Mesenchymal stem cell (in vitro differentiated cells and primary cell): ENCODE results near the gene FRAS1.
A peak's percentile ranks its signal among the peaks of the same experiment; 100 is the strongest.

Experiments
- DNase-seq: peaks from one replicate; pipeline ENCODE4 v3.0.0-alpha.2; 2013
- H2AFZ ChIP-seq: one replicate; pipeline ENCODE4 v1.6.1; 2013; ENCODE audit warnings: low read depth, mild to moderate bottlenecking, control low read depth, inconsistent platforms, low read length, moderate library complexity
- H2AK5ac ChIP-seq: 2 replicates; pipeline ENCODE4 v1.6.1; 2013; ENCODE audit warnings: low read length, moderate library complexity, mild to moderate bottlenecking, inconsistent platforms; ENCODE audit not compliant: severe bottlenecking
- H2BK120ac ChIP-seq: one replicate; pipeline ENCODE4 v1.6.1; 2013; ENCODE audit warnings: low read depth, mild to moderate bottlenecking, inconsistent platforms, low read length, moderate library complexity
- H2BK12ac ChIP-seq, 2 experiments: one replicate each; pipeline ENCODE4 v1.6.1; 2013; ENCODE audit warnings: inconsistent platforms in 2 of 2, low read length in 2 of 2, mild to moderate bottlenecking in 2 of 2, moderate library complexity in 2 of 2, control low read depth in 1 of 2
- H2BK15ac ChIP-seq: one replicate; pipeline ENCODE4 v1.6.1; 2013; ENCODE audit warnings: mild to moderate bottlenecking, low read depth, inconsistent platforms; ENCODE audit not compliant: poor library complexity, severe bottlenecking
- H2BK5ac ChIP-seq: 2 replicates; pipeline ENCODE4 v1.6.1; 2013; ENCODE audit warnings: low read depth, mild to moderate bottlenecking, low read length, control low read depth, inconsistent platforms; ENCODE audit not compliant: poor library complexity, severe bottlenecking
- H3K14ac ChIP-seq, 2 experiments: one replicate each; pipeline ENCODE4 v1.6.1; 2013; ENCODE audit warnings: inconsistent platforms in 2 of 2, low read length in 2 of 2, control low read depth in 1 of 2, mild to moderate bottlenecking in 1 of 2, moderate library complexity in 1 of 2
- H3K18ac ChIP-seq, 2 experiments: one replicate each; pipeline ENCODE4 v1.6.1; 2013; ENCODE audit warnings: inconsistent platforms in 2 of 2, low read length in 2 of 2, control low read depth in 1 of 2, low read depth in 1 of 2, mild to moderate bottlenecking in 1 of 2
- H3K23ac ChIP-seq, 2 experiments: one replicate each; pipeline ENCODE4 v1.6.1; 2013; ENCODE audit warnings: inconsistent platforms in 2 of 2, low read length in 2 of 2, mild to moderate bottlenecking in 2 of 2, moderate library complexity in 2 of 2, control low read depth in 1 of 2
- H3K27ac ChIP-seq: 2 replicates; pipeline ENCODE4 v1.5.1; 2013; ENCODE audit warnings: mild to moderate bottlenecking, moderate library complexity, low read length, control low read depth, inconsistent platforms; ENCODE audit not compliant: poor library complexity, severe bottlenecking
- H3K27me3 ChIP-seq, 2 experiments: 2 replicates each; pipeline versions ENCODE4 v1.6.1 to v1.7.0; 2013; ENCODE audit warnings: low read length in 2 of 2, mild to moderate bottlenecking in 2 of 2, moderate library complexity in 2 of 2, control low read depth in 1 of 2, inconsistent platforms in 1 of 2; ENCODE audit not compliant: control insufficient read depth in 1 of 2, insufficient read depth in 1 of 2
- H3K36me3 ChIP-seq, 2 experiments: 2 replicates each; pipeline versions ENCODE4 v1.6.1 to v1.7.0; 2013; ENCODE audit warnings: low read length in 2 of 2, control low read depth in 1 of 2, inconsistent platforms in 1 of 2, low read depth in 1 of 2, mild to moderate bottlenecking in 1 of 2; ENCODE audit not compliant: insufficient read depth in 2 of 2, control insufficient read depth in 1 of 2
- H3K4ac ChIP-seq, 2 experiments: one replicate each; pipeline ENCODE4 v1.6.1; 2013; ENCODE audit warnings: inconsistent platforms in 2 of 2, low read length in 2 of 2, mild to moderate bottlenecking in 2 of 2, moderate library complexity in 2 of 2, control low read depth in 1 of 2, low read depth in 1 of 2
- H3K4me1 ChIP-seq: 2 replicates; pipeline ENCODE4 v1.6.1; 2013; ENCODE audit warnings: low read depth, low read length, control low read depth; ENCODE audit not compliant: control insufficient read depth, insufficient read depth
- H3K4me2 ChIP-seq: 2 replicates; pipeline ENCODE4 v1.6.1; 2013; ENCODE audit warnings: low read length, mild to moderate bottlenecking, inconsistent platforms; ENCODE audit not compliant: poor library complexity, severe bottlenecking
- H3K4me3 ChIP-seq, 2 experiments: 2 replicates each; pipeline versions ENCODE4 v1.5.1 to v1.7.0; 2013; ENCODE audit warnings: low read length in 2 of 2, mild to moderate bottlenecking in 2 of 2, control low read depth in 1 of 2, low read depth in 1 of 2; ENCODE audit not compliant: insufficient read depth in 1 of 2
- H3K79me1 ChIP-seq: replicated peaks from 2 replicates; pipeline ENCODE4 v1.6.1; 2013; ENCODE audit warnings: mild to moderate bottlenecking, control low read depth, low read length, inconsistent platforms; ENCODE audit not compliant: poor library complexity, severe bottlenecking
- H3K9ac ChIP-seq: 2 replicates; pipeline ENCODE4 v1.7.0; 2013; ENCODE audit warnings: mild to moderate bottlenecking, low read length, moderate library complexity
- H3K9me3 ChIP-seq: 2 replicates; pipeline ENCODE4 v1.7.0; 2013; ENCODE audit warnings: mild to moderate bottlenecking, low read length; ENCODE audit not compliant: control insufficient read depth
- H4K8ac ChIP-seq: one replicate; pipeline ENCODE4 v1.6.1; 2013; ENCODE audit warnings: inconsistent platforms, mild to moderate bottlenecking, low read length, moderate library complexity
- H4K91ac ChIP-seq: one replicate; pipeline ENCODE4 v1.6.1; 2013; ENCODE audit warnings: mild to moderate bottlenecking, low read length, inconsistent platforms
- WGBS: methylation state at CpG from one replicate; pipeline ENCODE4 v1.1.7; 2013; ENCODE audit warnings: mixed read lengths; 5-methylcytosine and 5-hydroxymethylcytosine counted together

FRAS1 gene

GRCh38 chr4:78534286-78534955 is 477.3 kb downstream of the FRAS1 start:
- no peak overlapping the region for H3K4ac ChIP-seq
- no peak overlapping the region for H3K18ac ChIP-seq
- no peaks in the 10 kb centered on the region for H3K4me1 ChIP-seq
- no peaks in the 10 kb centered on the region for H3K27me3 ChIP-seq
- DNase-seq, result no peak
- H2BK12ac ChIP-seq, result no peak overlapping the region
- H4K8ac ChIP-seq, result no peak overlapping the region
- peaks cover 6% of the 10 kb centered on the region for H3K9me3 ChIP-seq
- H3K36me3 ChIP-seq, result peaks cover 0 to 19% of the 10 kb centered on the region in 2 experiments
- H4K91ac ChIP-seq, result no peak overlapping the region
- no peaks in the 10 kb centered on the region for H3K79me1 ChIP-seq
- H3K4me2 ChIP-seq, result no peak overlapping the region
- no peak overlapping the region for H2BK15ac ChIP-seq
- no peak overlapping the region for H3K14ac ChIP-seq
- no peak overlapping the region for H2BK5ac ChIP-seq
- 76% methylated on average over 4 of the region's 4 CpGs for WGBS
- H2AFZ ChIP-seq, result no peak overlapping the region
- H3K27ac ChIP-seq, result no peak overlapping the region
- no peak overlapping the region for H2BK120ac ChIP-seq
- H3K9ac ChIP-seq, result no peak overlapping the region
- H3K4me3 ChIP-seq, result no peak overlapping the region
- H3K23ac ChIP-seq, result no peak overlapping the region
- H2AK5ac ChIP-seq, result no peak overlapping the region

- no peak overlapping the region for H4K8ac ChIP-seq
- no peaks in the 10 kb centered on the region for H3K79me1 ChIP-seq
- H2AK5ac ChIP-seq, result no peak overlapping the region
- no peak overlapping the region for H3K9ac ChIP-seq
- H3K23ac ChIP-seq, result no peak overlapping the region
- no peaks in the 10 kb centered on the region for H3K27me3 ChIP-seq
- 96% methylated on average over 4 of the region's 5 CpGs for WGBS
- H2BK12ac ChIP-seq, result no peak overlapping the region
- peak; percentile 47 for DNase-seq
- H2BK120ac ChIP-seq, result no peak overlapping the region
- no peak overlapping the region for H2AFZ ChIP-seq
- no peak overlapping the region for H2BK5ac ChIP-seq
- no peaks in the 10 kb centered on the region for H3K4me1 ChIP-seq
- H3K18ac ChIP-seq, result no peak overlapping the region
- H3K4ac ChIP-seq, result no peak overlapping the region
- H3K4me3 ChIP-seq, result no peak overlapping the region
- H4K91ac ChIP-seq, result no peak overlapping the region
- no peak overlapping the region for H3K27ac ChIP-seq
- no peak overlapping the region for H2BK15ac ChIP-seq
- H3K36me3 ChIP-seq, result peaks cover 0 to 15% of the 10 kb centered on the region in 2 experiments
- no peak overlapping the region for H3K14ac ChIP-seq
- H3K4me2 ChIP-seq, result no peak overlapping the region
- no peaks in the 10 kb centered on the region for H3K9me3 ChIP-seq
These were observed 485.2 kb downstream of the FRAS1 start for GRCh38 chr4:78542373-78542772.

- H2BK12ac ChIP-seq, result peak overlapping the region in 1 of 2 experiments; percentile 31
- no peak overlapping the region for H3K23ac ChIP-seq
- H4K8ac ChIP-seq, result no peak overlapping the region
- H3K27ac ChIP-seq, result no peak overlapping the region
- no peak overlapping the region for H3K4ac ChIP-seq
- H2AFZ ChIP-seq, result no peak overlapping the region
- H3K4me3 ChIP-seq, result no peak overlapping the region
- H3K4me2 ChIP-seq, result no peak overlapping the region
- H3K79me1 ChIP-seq, result no peaks in the 10 kb centered on the region
- H3K27me3 ChIP-seq, result no peaks in the 10 kb centered on the region
- peak overlapping the region in 1 of 2 experiments; percentile 43 for H3K18ac ChIP-seq
- no peak overlapping the region for H4K91ac ChIP-seq
- H3K4me1 ChIP-seq, result no peaks in the 10 kb centered on the region
- H2BK120ac ChIP-seq, result no peak overlapping the region
- WGBS, result 100% methylated on average over 2 of the region's 2 CpGs
- no peak overlapping the region for H3K14ac ChIP-seq
- no peaks in the 10 kb centered on the region for H3K9me3 ChIP-seq
- no peak for DNase-seq
- no peak overlapping the region for H3K9ac ChIP-seq
- H2BK5ac ChIP-seq, result no peak overlapping the region
- H2BK15ac ChIP-seq, result no peak overlapping the region
- no peak overlapping the region for H2AK5ac ChIP-seq
- peaks cover 0 to 15% of the 10 kb centered on the region in 2 experiments for H3K36me3 ChIP-seq
These were observed 486.5 kb downstream of the FRAS1 start for GRCh38 chr4:78543424-78544125.

GRCh38 chr4:78544678-78545077 is 487.6 kb downstream of the FRAS1 start:
- no peak overlapping the region for H2BK120ac ChIP-seq
- no peaks in the 10 kb centered on the region for H3K9me3 ChIP-seq
- no peak overlapping the region for H3K4ac ChIP-seq
- peaks cover 0 to 11% of the 10 kb centered on the region in 2 experiments for H3K36me3 ChIP-seq
- H3K27ac ChIP-seq, result no peak overlapping the region
- H3K4me2 ChIP-seq, result no peak overlapping the region
- H2AFZ ChIP-seq, result no peak overlapping the region
- no peak overlapping the region for H2BK15ac ChIP-seq
- H2BK5ac ChIP-seq, result no peak overlapping the region
- DNase-seq, result peak; percentile 33
- no peak overlapping the region for H3K4me3 ChIP-seq
- H3K79me1 ChIP-seq, result no peaks in the 10 kb centered on the region
- H2AK5ac ChIP-seq, result no peak overlapping the region
- no peak overlapping the region for H4K8ac ChIP-seq
- no peak overlapping the region for H3K23ac ChIP-seq
- no peak overlapping the region for H2BK12ac ChIP-seq
- WGBS, result 0% methylated on average over 2 of the region's 2 CpGs
- no peak overlapping the region for H3K18ac ChIP-seq
- no peaks in the 10 kb centered on the region for H3K4me1 ChIP-seq
- no peak overlapping the region for H4K91ac ChIP-seq
- H3K27me3 ChIP-seq, result no peaks in the 10 kb centered on the region
- no peak overlapping the region for H3K14ac ChIP-seq
- H3K9ac ChIP-seq, result no peak overlapping the region
